GM23338 (cell line): ENCODE data around the gene FBLIM1. TPM values are rescaled to one million over a fixed set of nuclear protein-coding genes. Genes with fewer than 3 reads are reported as not detected.
A peak's percentile ranks its signal among the peaks of the same experiment; 100 is the strongest.

ENCODE experiments used
- ATAC-seq: fragments of 200-7000 bp; cut with Tn5 transposase; 3 replicates; pipeline ENCODE4 v1.9.1; 2020
- DNase-seq: peaks from one replicate; pipeline ENCODE4 v3.0.0-alpha.2; 2015; ENCODE audit warnings: low spot score
- H2AFZ ChIP-seq: fragments of 200-600 bp; sonication (generic); 2 replicates; pipeline ENCODE4 v1.8.0; 2016; ENCODE audit warnings: antibody characterized with exemption, mild to moderate bottlenecking, moderate library complexity
- H3F3A ChIP-seq: fragments of 200-600 bp; sonication (generic); replicated peaks from 2 replicates; pipeline ENCODE4 v1.8.0; 2017; ENCODE audit warnings: antibody characterized with exemption, mixed run types, low read depth
- H3K27ac ChIP-seq: fragments of 200-600 bp; sonication (generic); 2 replicates; pipeline ENCODE4 v1.6.1; 2016; ENCODE audit warnings: low read depth
- H3K27me3 ChIP-seq: fragments of 200-600 bp; sonication (generic); 2 replicates; pipeline ENCODE4 v1.8.0; 2016; ENCODE audit warnings: mild to moderate bottlenecking, mixed run types, moderate library complexity; ENCODE audit not compliant: insufficient read depth
- H3K36me3 ChIP-seq: fragments of 200-600 bp; sonication (generic); 2 replicates; pipeline ENCODE4 v1.8.0; 2016; ENCODE audit warnings: mild to moderate bottlenecking; ENCODE audit not compliant: insufficient read depth
- H3K4me1 ChIP-seq: fragments of 200-600 bp; sonication (generic); 2 replicates; pipeline ENCODE4 v1.8.0; 2016; ENCODE audit warnings: mild to moderate bottlenecking, moderate library complexity; ENCODE audit not compliant: insufficient read depth
- H3K4me2 ChIP-seq: fragments of 200-600 bp; sonication (generic); 2 replicates; pipeline ENCODE4 v1.7.1; 2017; ENCODE audit warnings: mixed run types
- H3K4me3 ChIP-seq: fragments of 200-600 bp; sonication (generic); 2 replicates; pipeline ENCODE4 v1.6.1; 2016; ENCODE audit warnings: mixed run types
- H3K79me2 ChIP-seq: fragments of 200-600 bp; sonication (generic); replicated peaks from 2 replicates; pipeline ENCODE4 v1.8.0; 2017; ENCODE audit warnings: mild to moderate bottlenecking; ENCODE audit not compliant: insufficient read depth
- H3K9me2 ChIP-seq: fragments of 200-600 bp; sonication (generic); 2 replicates; pipeline ENCODE4 v1.8.0; 2017; ENCODE audit not compliant: insufficient read depth
- H4K20me1 ChIP-seq: fragments of 200-600 bp; sonication (generic); replicated peaks from 2 replicates; pipeline ENCODE4 v1.8.0; 2017; ENCODE audit warnings: mild to moderate bottlenecking; ENCODE audit not compliant: insufficient read depth
- H3K27ac Mint-ChIP-seq: 2 replicates; pipeline ENCODE4 v1.8.0; 2020; ENCODE audit warnings: inconsistent platforms, mild to moderate bottlenecking, moderate library complexity, mixed read lengths
- H3K27me3 Mint-ChIP-seq: 3 replicates; pipeline ENCODE4 v1.8.0; 2022; ENCODE audit warnings: low read depth, mild to moderate bottlenecking, moderate library complexity, mixed read lengths, inconsistent platforms; ENCODE audit not compliant: insufficient read depth, poor library complexity
- H3K36me3 Mint-ChIP-seq: 3 replicates; pipeline ENCODE4 v1.8.0; 2021; ENCODE audit warnings: low read depth, mild to moderate bottlenecking, inconsistent platforms, moderate library complexity, mixed read lengths
- H3K4me1 Mint-ChIP-seq: 3 replicates; pipeline ENCODE4 v1.8.0; 2020; ENCODE audit warnings: mild to moderate bottlenecking, inconsistent platforms, mixed read lengths
- H3K4me3 Mint-ChIP-seq: 3 replicates; pipeline ENCODE4 v1.8.0; 2021; ENCODE audit warnings: moderate library complexity, mild to moderate bottlenecking, inconsistent platforms, mixed read lengths
- H3K9me3 Mint-ChIP-seq: 3 replicates; pipeline ENCODE4 v1.8.0; 2020; ENCODE audit warnings: moderate library complexity, mild to moderate bottlenecking, inconsistent platforms, mixed read lengths
- EZH2 ChIP-seq: fragments of 200-600 bp; sonication (generic); IDR thresholded peaks from one replicate; pipeline ENCODE4 v1.8.0; 2017; ENCODE audit warnings: antibody characterized with exemption, mild to moderate bottlenecking, low read depth; ENCODE audit not compliant: unreplicated experiment
- EZH2phosphoT487 ChIP-seq: fragments of 200-600 bp; sonication (generic); IDR thresholded peaks from one replicate; pipeline ENCODE4 v1.8.1; 2018; ENCODE audit warnings: antibody characterized with exemption; ENCODE audit not compliant: unreplicated experiment
- NANOG ChIP-seq: IDR thresholded peaks from 2 replicates; pipeline ENCODE4 v1.6.1; 2016; ENCODE audit warnings: antibody characterized with exemption, borderline replicate concordance
- POLR2AphosphoS5 ChIP-seq: IDR thresholded peaks from 2 replicates; pipeline ENCODE4 v1.6.1; 2016; ENCODE audit warnings: antibody characterized with exemption, low read depth
- ZNF331 ChIP-seq: fragments of 250-450 bp; sonication (Bioruptor Pico); IDR thresholded peaks from 2 replicates; pipeline ENCODE4 v1.5.0; 2020; ENCODE audit warnings: low read depth, mild to moderate bottlenecking, moderate library complexity
- polyA plus RNA-seq: library from polyadenylated mRNA; unstranded; fragments of >200 nt; fragmentation: Nextera tagmentation; extraction: Ambion mirVana; gene quantifications from 2 replicates; pipeline ENCODE4 v1.2.1, GENCODE V29; 2016
- total RNA-seq: library from RNA; depleted of rRNA; stranded (reverse); fragments of >200 nt; shearing (Covaris generic); gene quantifications from 2 replicates; pipeline ENCODE4 v1.2.3, GENCODE V29; 2014
- TF ChIP-seq, protein P1 (sequence below), 2 experiments: fragments of 200-600 bp in 1 of 2; sonication (generic) in 1 of 2; conservative IDR thresholded peaks; 2 replicates each; pipeline versions ENCODE4 v1.5.1 to v1.6.1; 2016 to 2017; ENCODE audit warnings: antibody characterized with exemption in 2 of 2, low read depth in 2 of 2, mild to moderate bottlenecking in 2 of 2, moderate library complexity in 1 of 2

The FBLIM1 gene
- total and polyA plus RNA-seq, 2 experiments from 2014 or later, result 41.7 to 81.7 TPM

DNA sequence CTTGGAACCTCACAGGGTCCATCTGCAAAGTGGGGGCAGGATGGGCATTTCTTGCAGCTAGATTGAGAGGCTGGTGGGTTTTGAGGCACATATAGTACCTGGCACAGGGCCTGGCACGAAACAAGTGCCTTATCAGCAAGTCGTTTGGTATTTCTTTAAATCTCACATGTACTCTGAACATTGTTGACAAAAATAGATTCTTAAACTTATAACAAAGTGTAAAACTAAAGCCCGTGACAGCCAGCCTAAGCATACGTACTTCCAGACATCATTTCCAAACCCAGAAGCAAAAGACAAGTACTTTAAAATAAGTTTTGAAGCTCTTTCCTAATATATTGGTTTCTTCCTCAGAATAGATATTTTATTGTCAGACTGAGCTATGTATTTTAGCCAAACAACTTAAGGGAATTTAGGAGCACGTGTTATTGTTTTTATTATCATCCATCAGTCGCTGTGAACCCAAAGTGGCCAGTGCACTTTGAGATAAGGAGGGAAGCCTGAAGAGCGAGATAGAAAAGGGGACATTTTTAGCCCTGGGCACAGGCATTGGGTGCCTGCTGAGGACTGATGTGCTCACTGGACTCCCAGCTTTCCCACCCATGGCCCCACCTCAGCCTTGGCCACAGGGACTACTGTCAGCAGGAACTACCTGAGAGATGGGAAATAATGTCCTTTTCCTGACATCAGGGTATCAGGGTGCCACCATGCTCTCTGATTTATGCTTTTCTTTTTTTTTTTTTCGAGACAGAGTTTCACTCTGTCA lies 3.0 kb downstream of the FBLIM1 start:
- TF ChIP-seq EZH2phosphoT487 (no peak), POLR2AphosphoS5 (no peak), ZNF331 (CRISPR knock-in tag) (no peak), NANOG (no peak)
- TF ChIP-seq, protein P1, sequence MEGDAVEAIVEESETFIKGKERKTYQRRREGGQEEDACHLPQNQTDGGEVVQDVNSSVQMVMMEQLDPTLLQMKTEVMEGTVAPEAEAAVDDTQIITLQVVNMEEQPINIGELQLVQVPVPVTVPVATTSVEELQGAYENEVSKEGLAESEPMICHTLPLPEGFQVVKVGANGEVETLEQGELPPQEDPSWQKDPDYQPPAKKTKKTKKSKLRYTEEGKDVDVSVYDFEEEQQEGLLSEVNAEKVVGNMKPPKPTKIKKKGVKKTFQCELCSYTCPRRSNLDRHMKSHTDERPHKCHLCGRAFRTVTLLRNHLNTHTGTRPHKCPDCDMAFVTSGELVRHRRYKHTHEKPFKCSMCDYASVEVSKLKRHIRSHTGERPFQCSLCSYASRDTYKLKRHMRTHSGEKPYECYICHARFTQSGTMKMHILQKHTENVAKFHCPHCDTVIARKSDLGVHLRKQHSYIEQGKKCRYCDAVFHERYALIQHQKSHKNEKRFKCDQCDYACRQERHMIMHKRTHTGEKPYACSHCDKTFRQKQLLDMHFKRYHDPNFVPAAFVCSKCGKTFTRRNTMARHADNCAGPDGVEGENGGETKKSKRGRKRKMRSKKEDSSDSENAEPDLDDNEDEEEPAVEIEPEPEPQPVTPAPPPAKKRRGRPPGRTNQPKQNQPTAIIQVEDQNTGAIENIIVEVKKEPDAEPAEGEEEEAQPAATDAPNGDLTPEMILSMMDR (conservative IDR thresholded peaks at IDR 0.05; ENCODE audit: low read depth in 2 of 2), result no peak
- peaks cover 59% of the 10 kb centered on the region for H3K79me2 ChIP-seq
- peaks cover 29% of the 10 kb centered on the region for H3K27me3 Mint-ChIP-seq
- 0 out of 2 replicates have a peak overlapping the region, but pooled peaks have one; percentile 0 for H3K27ac Mint-ChIP-seq
- peaks cover 12% of the 10 kb centered on the region for H3K36me3 ChIP-seq
- DNase-seq (no peak), ATAC-seq (no peak)
- peaks cover 24% of the 10 kb centered on the region for H3F3A ChIP-seq
- peaks cover 32% of the 10 kb centered on the region for H3K4me1 ChIP-seq
- peak overlapping the region; percentile 92 for H3K4me3 ChIP-seq
- H3K9me3 Mint-ChIP-seq, result no peaks in the 10 kb centered on the region; the same call in 2 of the 3 replicates
- peak overlapping the region; percentile 47 for H3K27ac ChIP-seq
- no peak overlapping the region for H2AFZ ChIP-seq
- peak overlapping the region; percentile 98 for H3K4me2 ChIP-seq
- H3K9me2 ChIP-seq, result no peaks in the 10 kb centered on the region
- H4K20me1 ChIP-seq, result peaks cover 34% of the 10 kb centered on the region
- H3K4me1 Mint-ChIP-seq, result peaks cover 41% of the 10 kb centered on the region
- peaks cover 47% of the 10 kb centered on the region for H3K36me3 Mint-ChIP-seq
- H3K4me3 Mint-ChIP-seq, result peak overlapping the region; percentile 92; the same call in 2 of the 3 replicates
- no peaks in the 10 kb centered on the region for H3K27me3 ChIP-seq

DNA sequence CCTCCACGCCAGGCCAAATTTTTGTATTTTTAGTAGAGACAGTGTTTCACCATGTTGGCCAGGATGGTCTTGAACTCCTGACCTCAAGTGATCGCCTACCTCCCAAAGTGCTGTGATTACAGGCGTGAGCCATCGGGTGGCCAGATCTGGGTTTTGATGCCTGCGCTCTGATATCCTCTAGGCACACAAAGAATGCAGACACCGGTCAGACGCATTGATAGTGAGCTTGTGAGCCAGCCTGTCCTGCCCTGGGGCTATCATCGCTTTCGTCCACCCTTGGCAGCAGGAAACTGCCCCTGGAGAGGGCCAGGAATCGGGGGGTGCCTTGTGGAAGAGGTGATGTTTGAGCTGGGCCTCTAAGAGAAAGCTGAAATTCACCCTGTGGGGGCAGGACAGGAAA lies 4.0 kb downstream of the FBLIM1 start:
- peaks cover 23% of the 10 kb centered on the region for H3K4me1 ChIP-seq
- H3K27me3 ChIP-seq, result no peaks in the 10 kb centered on the region
- H4K20me1 ChIP-seq, result peaks cover 34% of the 10 kb centered on the region
- no peak overlapping the region for H3K4me3 Mint-ChIP-seq
- ATAC-seq, result no peak
- H3K4me1 Mint-ChIP-seq, result peaks cover 31% of the 10 kb centered on the region
- no peaks in the 10 kb centered on the region; the same call in 2 of the 3 replicates for H3K9me3 Mint-ChIP-seq
- H3K9me2 ChIP-seq, result no peaks in the 10 kb centered on the region
- H2AFZ ChIP-seq, result no peak overlapping the region
- no peak overlapping the region for H3K4me3 ChIP-seq
- DNase-seq, result peak; percentile 59
- TF ChIP-seq, protein P1 (conservative IDR thresholded peaks at IDR 0.05; ENCODE audit: low read depth in 2 of 2), result peak in 1 of 2 experiments; percentile 19; a peak in 1 of 4 replicates
- no peak for TF ChIP-seq EZH2
- H3K4me2 ChIP-seq, result no peak overlapping the region
- peak overlapping the region; percentile 89 for H3K27ac Mint-ChIP-seq
- H3K36me3 Mint-ChIP-seq, result peaks cover 55% of the 10 kb centered on the region
- peaks cover 59% of the 10 kb centered on the region for H3K79me2 ChIP-seq
- H3K27me3 Mint-ChIP-seq, result peaks cover 24% of the 10 kb centered on the region
- H3K36me3 ChIP-seq, result peaks cover 12% of the 10 kb centered on the region
- H3F3A ChIP-seq, result peaks cover 14% of the 10 kb centered on the region
- H3K27ac ChIP-seq, result peak overlapping the region; percentile 59; the same call in 1 of the 2 replicates
